HepG2 (cell line): ENCODE data around the gene NPDC1. TPM values are rescaled to one million over a fixed set of nuclear protein-coding genes. Genes with fewer than 3 reads are reported as not detected.

Experiments
- ATAC-seq: fragments of 200-7000 bp; cut with Tn5 transposase; 3 replicates; pipeline ENCODE4 v1.9.1; 2020; ENCODE audit warnings: mild to moderate bottlenecking, moderate library complexity
- BruUV-seq: library from RNA; stranded (reverse); fragments of 400-500 nt; replicated peaks from 2 replicates; lab custom pipeline; 2021; lab: Mats Ljungman, UMichigan
- CTCF ChIA-PET: fragments of 300-600 bp; formaldehyde crosslinking; extraction: SDS; loops from one replicate; lab custom pipeline; 2021; ENCODE audit warnings: low total read pairs, inconsistent platforms, low intra/inter-chr PET ratio; lab: Yijun Ruan, JAX
- POLR2A ChIA-PET: fragments of 350-600 bp; sonication (Branson Sonifier 250); formaldehyde crosslinking; loops from one replicate; lab custom pipeline; 2020; ENCODE audit warnings: antibody characterized with exemption, inconsistent platforms; lab: Yijun Ruan, JAX
- DNase-seq: peaks from one replicate; pipeline ENCODE4 v3.0.0-alpha.2; 2015; ENCODE audit warnings: low spot score
- FAIRE-seq: peaks from 3 replicates; lab custom pipeline; 2011; peaks lifted over from hg19 to GRCh38; lab: Jason Lieb, UNC
- H2AFZ ChIP-seq: one replicate; pipeline ENCODE4 v1.6.1; 2011; ENCODE audit warnings: low read length, inconsistent platforms
- H3K27ac ChIP-seq: fragments of 300-600 bp; 3 replicates; pipeline ENCODE4 v1.8.0; 2011; ENCODE audit warnings: mixed run types, mild to moderate bottlenecking, mixed read lengths, low read length, inconsistent platforms; ENCODE audit not compliant: insufficient read depth; ENCODE audit errors: extremely low read length
- H3K27me3 ChIP-seq, 2 experiments: fragments of 200-600 bp in 1 of 2; 2 replicates in 1 of 2; 3 replicates in 1 of 2; pipeline versions ENCODE4 v1.6.0 to v1.8.0; 2011; ENCODE audit warnings: low read length in 2 of 2, mild to moderate bottlenecking in 2 of 2, moderate library complexity in 2 of 2, inconsistent platforms in 1 of 2; ENCODE audit not compliant: insufficient read depth in 2 of 2, control insufficient read depth in 1 of 2
- H3K36me3 ChIP-seq, 2 experiments: fragments of 200-600 bp in 1 of 2; replicated peaks in 1 of 2; 2 replicates in 1 of 2; 3 replicates in 1 of 2; pipeline versions ENCODE4 v1.5.1 to v1.8.0; 2011; ENCODE audit warnings: low read length in 2 of 2, inconsistent platforms in 1 of 2; ENCODE audit not compliant: insufficient read depth in 2 of 2, control insufficient read depth in 1 of 2
- H3K4me1 ChIP-seq: 2 replicates; pipeline ENCODE4 v1.5.1; 2012; ENCODE audit warnings: low read length, inconsistent platforms; ENCODE audit not compliant: insufficient read depth
- H3K4me2 ChIP-seq: 2 replicates; pipeline ENCODE4 v1.6.0; 2011; ENCODE audit warnings: low read depth, low read length, inconsistent platforms
- H3K4me3 ChIP-seq, 3 experiments: fragments of 200-600 bp in 1 of 3; sonication (generic), shearing (Covaris generic) in 1 of 3; replicated peaks in 1 of 3; 2 replicates each; pipeline ENCODE4 v1.5.1; 2011 to 2016; ENCODE audit warnings: low read length in 3 of 3, inconsistent platforms in 2 of 3, low read depth in 2 of 3, mild to moderate bottlenecking in 2 of 3, control low read depth in 1 of 3, mixed read lengths in 1 of 3; ENCODE audit not compliant: insufficient read depth in 1 of 3
- H3K79me2 ChIP-seq: one replicate; pipeline ENCODE4 v1.6.1; 2011; ENCODE audit warnings: low read length, inconsistent platforms; ENCODE audit not compliant: insufficient read depth
- H3K9ac ChIP-seq: 2 replicates; pipeline ENCODE4 v1.6.0; 2011; ENCODE audit warnings: mild to moderate bottlenecking, low read depth, low read length, inconsistent platforms; ENCODE audit not compliant: insufficient read depth
- H3K9me3 ChIP-seq: 2 replicates; pipeline ENCODE4 v1.5.1; 2012; ENCODE audit warnings: mild to moderate bottlenecking, low read length
- H4K20me1 ChIP-seq: 2 replicates; pipeline ENCODE4 v1.6.0; 2011; ENCODE audit warnings: inconsistent platforms, mild to moderate bottlenecking, low read length, moderate library complexity; ENCODE audit not compliant: insufficient read depth
- MAFF ChIP-seq: IDR thresholded peaks from 2 replicates; pipeline ENCODE4 v1.6.1; 2011; ENCODE audit warnings: low read depth, low read length, improper control_type of control experiment
- MED1 ChIP-seq: sonication (generic); formaldehyde crosslinking; IDR thresholded peaks from 2 replicates; pipeline ENCODE4 v1.4.0; 2020; ENCODE audit warnings: missing genetic modification reagents
- NFYB ChIP-seq: sonication (generic); formaldehyde crosslinking; IDR thresholded peaks from 2 replicates; pipeline ENCODE4 v1.4.0; 2020; ENCODE audit warnings: missing genetic modification reagents
- SALL1 ChIP-seq: sonication (generic); formaldehyde crosslinking; IDR thresholded peaks from 2 replicates; pipeline ENCODE4 v1.8.0; 2022; ENCODE audit warnings: mild to moderate bottlenecking, missing genetic modification reagents
- SNAPC2 ChIP-seq: sonication (generic); formaldehyde crosslinking; IDR thresholded peaks from 2 replicates; pipeline ENCODE4 v1.8.1; 2022; ENCODE audit warnings: mild to moderate bottlenecking, missing genetic modification reagents
- SP4 ChIP-seq: sonication (generic); formaldehyde crosslinking; IDR thresholded peaks from 2 replicates; pipeline ENCODE4 v1.8.1; 2023; ENCODE audit warnings: mild to moderate bottlenecking, missing genetic modification reagents
- ZBTB42 ChIP-seq: sonication (generic); formaldehyde crosslinking; IDR thresholded peaks from 2 replicates; pipeline ENCODE4 v1.5.0; 2020; ENCODE audit warnings: mild to moderate bottlenecking, missing genetic modification reagents
- ZFX ChIP-seq: sonication (generic); formaldehyde crosslinking; IDR thresholded peaks from 2 replicates; pipeline ENCODE4 v1.4.0; 2020; ENCODE audit warnings: mild to moderate bottlenecking, low read depth, missing genetic modification reagents, moderate library complexity
- ZNF232 ChIP-seq: sonication (generic); formaldehyde crosslinking; IDR thresholded peaks from 2 replicates; pipeline ENCODE4 v1.4.0; 2020; ENCODE audit warnings: missing genetic modification reagents, borderline replicate concordance
- ZNF747 ChIP-seq: sonication (generic); formaldehyde crosslinking; IDR thresholded peaks from 2 replicates; pipeline ENCODE4 v1.8.1; 2023; ENCODE audit warnings: missing genetic modification reagents, mild to moderate bottlenecking, borderline replicate concordance
- WGBS: methylation state at CpG from one replicate; pipeline ENCODE4 v1.1.6; 2017; ENCODE audit warnings: low lambda C conversion rate; 5-methylcytosine and 5-hydroxymethylcytosine counted together
- in situ Hi-C: cut with HindIII; loops from 2 replicates; pipeline ENCODE4 v1.10.0; 2017; ENCODE audit warnings: low pct_unique_long_range_greater_than_20kb; ENCODE audit not compliant: extremely low pct_ligation_motif_present
- intact Hi-C: fragments of 100-400 bp; cut with micrococcal nuclease; formaldehyde crosslinking; loops from one replicate; pipeline ENCODE4 v1.10.0; 2022; ENCODE audit not compliant: unreplicated experiment
- polyA plus RNA-seq, 8 experiments: library from polyadenylated mRNA; depleted of rRNA in 3 of 8; stranded (reverse) in 7 of 8; unstranded in 1 of 8; fragments of >200 nt; fragmentation: Illumina TruSeq in 4 of 8; extraction: Trizol in 4 of 8; gene quantifications; 2 replicates each; pipeline versions ENCODE4 v1.2.1 to v1.2.3, GENCODE V29; 2011 to 2016; ENCODE audit warnings: low read depth in 4 of 8, missing spikeins in 1 of 8, mixed read lengths in 1 of 8; ENCODE audit not compliant: insufficient read depth in 1 of 8
- total RNA-seq, 5 experiments: library from RNA; depleted of rRNA; stranded (reverse); fragments of >200 nt; fragmentation: Illumina TruSeq; extraction: Trizol; gene quantifications; 2 replicates each; pipeline ENCODE4 v1.2.3, GENCODE V29; 2016; ENCODE audit warnings: low read depth in 1 of 5
- TF ChIP-seq, protein P1 (sequence below): sonication (generic); formaldehyde crosslinking; IDR thresholded peaks from 2 replicates; pipeline ENCODE4 v1.5.0; 2020; ENCODE audit warnings: mild to moderate bottlenecking, missing genetic modification reagents
- TF ChIP-seq, protein P2 (sequence below): sonication (generic); formaldehyde crosslinking; IDR thresholded peaks from 2 replicates; pipeline ENCODE4 v1.8.0; 2022; ENCODE audit warnings: mild to moderate bottlenecking, missing genetic modification reagents, moderate library complexity
- TF ChIP-seq, protein P3 (sequence below): IDR thresholded peaks from 2 replicates; pipeline ENCODE4 v1.6.1; 2016; ENCODE audit warnings: missing genetic modification reagents, missing compliant biosample characterization
- TF ChIP-seq, protein P4 (sequence below): sonication (generic); formaldehyde crosslinking; IDR thresholded peaks from 2 replicates; pipeline ENCODE4 v1.4.0; 2020; ENCODE audit warnings: missing genetic modification reagents, borderline replicate concordance
- TF ChIP-seq, protein P5 (sequence below): sonication (generic); formaldehyde crosslinking; conservative IDR thresholded peaks from 2 replicates; pipeline ENCODE4 v1.8.1; 2023; ENCODE audit warnings: missing genetic modification reagents

Gene NPDC1
- total and polyA plus RNA-seq, 2 of the 13 experiments (the other 11 are each of a cell fraction or from before 2014, with no cell fraction given), result 0.84 to 5.4 TPM

DNA sequence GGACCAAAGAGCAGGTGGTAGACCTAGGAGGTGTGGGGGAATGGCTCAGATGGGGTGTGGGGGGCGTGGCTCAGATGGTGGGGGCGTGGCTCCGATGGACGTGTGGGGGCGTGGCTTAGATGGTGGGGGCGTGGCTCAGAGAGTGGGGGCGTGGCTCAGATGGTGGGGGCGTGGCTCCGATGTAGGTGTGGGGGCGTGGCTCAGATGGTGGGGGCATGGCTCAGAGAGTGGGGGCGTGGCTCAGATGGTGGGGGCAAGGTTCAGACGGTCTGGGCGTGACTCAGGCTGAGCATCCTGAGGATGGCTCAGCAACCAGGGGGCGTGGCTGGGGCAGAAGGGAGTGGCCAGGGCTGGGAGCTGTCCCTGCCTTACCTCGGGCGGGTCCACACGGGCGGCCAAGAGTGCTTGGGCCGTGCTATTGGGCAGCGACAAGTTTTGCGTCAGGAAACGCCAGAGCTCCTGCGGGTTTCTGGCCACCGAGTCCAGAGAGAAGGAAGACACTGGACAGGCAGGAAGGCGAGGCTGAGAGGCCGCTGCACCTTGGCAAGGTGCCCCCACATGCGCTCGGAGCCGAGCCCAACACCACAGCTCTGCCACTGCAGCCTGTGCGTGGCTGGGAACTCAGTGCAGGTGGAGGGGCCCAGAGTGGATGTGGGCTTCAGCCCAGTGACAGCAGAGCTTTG lies 23.9 kb downstream of the NPDC1 start:
- 31% methylated on average over 15 of the region's 30 CpGs for WGBS
- Histone ChIP-seq H3K9me3 (no peaks in the 10 kb centered on the region), H3K27me3 (no peaks in the 10 kb centered on the region; a peak in 1 of 5 replicates), H3K36me3 (no peaks in the 10 kb centered on the region), H3K79me2 (no peaks in the 10 kb centered on the region), H4K20me1 (no peaks in the 10 kb centered on the region), H3K27ac (peak overlapping the region; percentile 36), H2AFZ (no peak overlapping the region), H3K9ac (peak overlapping the region; percentile 11; the same call in 1 of the 2 replicates), H3K4me1 (peaks cover 56% of the 10 kb centered on the region), H3K4me2 (peak overlapping the region; percentile 45; the same call in 1 of the 2 replicates), H3K4me3 (no peak overlapping the region; a peak in 1 of 6 replicates)
- peak; percentile 84 for ATAC-seq
- in situ Hi-C loops (no loop called here), intact Hi-C loops (no loop called here)
- no TSS peak for BruUV-seq
- ChIA-PET POLR2A (interaction anchor here (0.7 to 1.7 kb wide), 8 partner anchors 10 to 222 kb away, joined by 3 to 6 read pairs (median 4); partner anchors contain the start of genes CLIC3, FUT7 and PAXX), CTCF (no interaction called here)
- DNase-seq, result peak; percentile 88
- peak; percentile 90 for FAIRE-seq
- TF ChIP-seq, protein P1, sequence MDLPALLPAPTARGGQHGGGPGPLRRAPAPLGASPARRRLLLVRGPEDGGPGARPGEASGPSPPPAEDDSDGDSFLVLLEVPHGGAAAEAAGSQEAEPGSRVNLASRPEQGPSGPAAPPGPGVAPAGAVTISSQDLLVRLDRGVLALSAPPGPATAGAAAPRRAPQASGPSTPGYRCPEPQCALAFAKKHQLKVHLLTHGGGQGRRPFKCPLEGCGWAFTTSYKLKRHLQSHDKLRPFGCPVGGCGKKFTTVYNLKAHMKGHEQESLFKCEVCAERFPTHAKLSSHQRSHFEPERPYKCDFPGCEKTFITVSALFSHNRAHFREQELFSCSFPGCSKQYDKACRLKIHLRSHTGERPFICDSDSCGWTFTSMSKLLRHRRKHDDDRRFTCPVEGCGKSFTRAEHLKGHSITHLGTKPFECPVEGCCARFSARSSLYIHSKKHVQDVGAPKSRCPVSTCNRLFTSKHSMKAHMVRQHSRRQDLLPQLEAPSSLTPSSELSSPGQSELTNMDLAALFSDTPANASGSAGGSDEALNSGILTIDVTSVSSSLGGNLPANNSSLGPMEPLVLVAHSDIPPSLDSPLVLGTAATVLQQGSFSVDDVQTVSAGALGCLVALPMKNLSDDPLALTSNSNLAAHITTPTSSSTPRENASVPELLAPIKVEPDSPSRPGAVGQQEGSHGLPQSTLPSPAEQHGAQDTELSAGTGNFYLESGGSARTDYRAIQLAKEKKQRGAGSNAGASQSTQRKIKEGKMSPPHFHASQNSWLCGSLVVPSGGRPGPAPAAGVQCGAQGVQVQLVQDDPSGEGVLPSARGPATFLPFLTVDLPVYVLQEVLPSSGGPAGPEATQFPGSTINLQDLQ (CRISPR knock-in tag), result no peak
- TF ChIP-seq, protein P2, sequence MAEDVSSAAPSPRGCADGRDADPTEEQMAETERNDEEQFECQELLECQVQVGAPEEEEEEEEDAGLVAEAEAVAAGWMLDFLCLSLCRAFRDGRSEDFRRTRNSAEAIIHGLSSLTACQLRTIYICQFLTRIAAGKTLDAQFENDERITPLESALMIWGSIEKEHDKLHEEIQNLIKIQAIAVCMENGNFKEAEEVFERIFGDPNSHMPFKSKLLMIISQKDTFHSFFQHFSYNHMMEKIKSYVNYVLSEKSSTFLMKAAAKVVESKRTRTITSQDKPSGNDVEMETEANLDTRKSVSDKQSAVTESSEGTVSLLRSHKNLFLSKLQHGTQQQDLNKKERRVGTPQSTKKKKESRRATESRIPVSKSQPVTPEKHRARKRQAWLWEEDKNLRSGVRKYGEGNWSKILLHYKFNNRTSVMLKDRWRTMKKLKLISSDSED (CRISPR knock-in tag), result no peak
- TF ChIP-seq ZFX (CRISPR knock-in tag) (peak; percentile 27; the same call in 1 of the 2 replicates), SALL1 (CRISPR knock-in tag) (0 out of 2 replicates have a peak, but pooled peaks have one; percentile 15), ZNF232 (CRISPR knock-in tag) (no peak), MED1 (CRISPR knock-in tag) (peak; percentile 10; the same call in 1 of the 2 replicates), NFYB (CRISPR knock-in tag) (no peak), SP4 (CRISPR knock-in tag) (peak; percentile 99), ZBTB42 (CRISPR knock-in tag) (no peak), ZNF747 (CRISPR knock-in tag) (no peak), MAFF (no peak), SNAPC2 (CRISPR knock-in tag) (no peak)
- TF ChIP-seq, protein P3, sequence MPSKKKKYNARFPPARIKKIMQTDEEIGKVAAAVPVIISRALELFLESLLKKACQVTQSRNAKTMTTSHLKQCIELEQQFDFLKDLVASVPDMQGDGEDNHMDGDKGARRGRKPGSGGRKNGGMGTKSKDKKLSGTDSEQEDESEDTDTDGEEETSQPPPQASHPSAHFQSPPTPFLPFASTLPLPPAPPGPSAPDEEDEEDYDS (CRISPR knock-in tag), result peak; percentile 78; the same call in 1 of the 2 replicates
- TF ChIP-seq, protein P4, sequence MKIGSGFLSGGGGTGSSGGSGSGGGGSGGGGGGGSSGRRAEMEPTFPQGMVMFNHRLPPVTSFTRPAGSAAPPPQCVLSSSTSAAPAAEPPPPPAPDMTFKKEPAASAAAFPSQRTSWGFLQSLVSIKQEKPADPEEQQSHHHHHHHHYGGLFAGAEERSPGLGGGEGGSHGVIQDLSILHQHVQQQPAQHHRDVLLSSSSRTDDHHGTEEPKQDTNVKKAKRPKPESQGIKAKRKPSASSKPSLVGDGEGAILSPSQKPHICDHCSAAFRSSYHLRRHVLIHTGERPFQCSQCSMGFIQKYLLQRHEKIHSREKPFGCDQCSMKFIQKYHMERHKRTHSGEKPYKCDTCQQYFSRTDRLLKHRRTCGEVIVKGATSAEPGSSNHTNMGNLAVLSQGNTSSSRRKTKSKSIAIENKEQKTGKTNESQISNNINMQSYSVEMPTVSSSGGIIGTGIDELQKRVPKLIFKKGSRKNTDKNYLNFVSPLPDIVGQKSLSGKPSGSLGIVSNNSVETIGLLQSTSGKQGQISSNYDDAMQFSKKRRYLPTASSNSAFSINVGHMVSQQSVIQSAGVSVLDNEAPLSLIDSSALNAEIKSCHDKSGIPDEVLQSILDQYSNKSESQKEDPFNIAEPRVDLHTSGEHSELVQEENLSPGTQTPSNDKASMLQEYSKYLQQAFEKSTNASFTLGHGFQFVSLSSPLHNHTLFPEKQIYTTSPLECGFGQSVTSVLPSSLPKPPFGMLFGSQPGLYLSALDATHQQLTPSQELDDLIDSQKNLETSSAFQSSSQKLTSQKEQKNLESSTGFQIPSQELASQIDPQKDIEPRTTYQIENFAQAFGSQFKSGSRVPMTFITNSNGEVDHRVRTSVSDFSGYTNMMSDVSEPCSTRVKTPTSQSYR (CRISPR knock-in tag), result no peak
- TF ChIP-seq, protein P5, sequence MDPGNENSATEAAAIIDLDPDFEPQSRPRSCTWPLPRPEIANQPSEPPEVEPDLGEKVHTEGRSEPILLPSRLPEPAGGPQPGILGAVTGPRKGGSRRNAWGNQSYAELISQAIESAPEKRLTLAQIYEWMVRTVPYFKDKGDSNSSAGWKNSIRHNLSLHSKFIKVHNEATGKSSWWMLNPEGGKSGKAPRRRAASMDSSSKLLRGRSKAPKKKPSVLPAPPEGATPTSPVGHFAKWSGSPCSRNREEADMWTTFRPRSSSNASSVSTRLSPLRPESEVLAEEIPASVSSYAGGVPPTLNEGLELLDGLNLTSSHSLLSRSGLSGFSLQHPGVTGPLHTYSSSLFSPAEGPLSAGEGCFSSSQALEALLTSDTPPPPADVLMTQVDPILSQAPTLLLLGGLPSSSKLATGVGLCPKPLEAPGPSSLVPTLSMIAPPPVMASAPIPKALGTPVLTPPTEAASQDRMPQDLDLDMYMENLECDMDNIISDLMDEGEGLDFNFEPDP (CRISPR knock-in tag), result no peak
